ENCODE measurements around the gene PTBP1. TPM values are rescaled to one million over a fixed set of nuclear protein-coding genes. Genes with fewer than 3 reads are reported as not detected.

PTBP1 gene
- total RNA-seq, 1 donor from 2014 or later = 58.1 TPM

DNA sequence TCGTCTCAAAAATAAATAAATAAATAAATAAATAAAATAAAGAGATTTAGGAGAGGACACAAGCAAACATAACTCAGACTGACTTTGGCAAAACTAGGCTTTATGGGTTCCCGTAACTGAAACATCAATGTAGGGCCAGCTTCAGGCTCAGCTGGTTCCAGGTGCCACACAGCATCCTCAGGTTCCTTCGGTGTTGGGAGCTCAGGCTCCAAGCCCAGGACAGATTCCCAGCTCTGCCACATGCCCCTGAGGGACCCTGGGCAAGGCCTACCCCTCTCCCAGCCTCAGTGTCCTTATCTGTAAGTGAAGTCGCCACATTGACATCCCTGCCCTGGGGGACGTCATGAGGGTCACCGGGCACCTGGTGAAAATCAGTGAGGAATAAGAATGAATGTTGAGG lies 27.6 kb upstream of the PTBP1 start:
- ATAC-seq (no peak), DNase-seq (peak; percentile 13)
- intact Hi-C loops (cut with micrococcal nuclease) = no loop called here

DNA sequence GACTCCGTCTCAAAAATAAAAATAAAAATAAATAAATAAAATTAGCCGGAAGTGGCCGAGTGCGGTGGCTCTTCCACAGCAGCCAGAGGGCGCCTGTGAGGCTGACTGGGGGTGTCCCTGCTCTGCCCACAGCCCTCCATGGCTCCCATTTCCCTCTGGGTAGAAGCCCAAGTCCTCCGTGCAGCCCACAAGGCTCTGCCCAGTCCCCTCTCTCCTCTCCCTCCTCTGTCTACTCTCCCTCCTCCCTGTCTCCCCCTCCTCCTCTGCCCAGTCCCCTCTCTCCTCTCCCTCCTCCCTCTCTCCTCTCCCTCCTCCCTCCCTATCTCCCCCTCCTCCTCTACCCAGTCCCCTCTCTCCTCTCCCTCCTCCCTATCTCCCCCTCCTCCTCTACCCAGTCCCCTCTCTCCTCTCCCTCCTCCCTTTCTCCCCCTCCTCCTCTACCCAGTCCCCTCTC lies 25.9 kb upstream of the PTBP1 start:
- intact Hi-C loops (cut with micrococcal nuclease) = no loop called here
- DNase-seq (peak; percentile 55), ATAC-seq (peak; percentile 52)

DNA sequence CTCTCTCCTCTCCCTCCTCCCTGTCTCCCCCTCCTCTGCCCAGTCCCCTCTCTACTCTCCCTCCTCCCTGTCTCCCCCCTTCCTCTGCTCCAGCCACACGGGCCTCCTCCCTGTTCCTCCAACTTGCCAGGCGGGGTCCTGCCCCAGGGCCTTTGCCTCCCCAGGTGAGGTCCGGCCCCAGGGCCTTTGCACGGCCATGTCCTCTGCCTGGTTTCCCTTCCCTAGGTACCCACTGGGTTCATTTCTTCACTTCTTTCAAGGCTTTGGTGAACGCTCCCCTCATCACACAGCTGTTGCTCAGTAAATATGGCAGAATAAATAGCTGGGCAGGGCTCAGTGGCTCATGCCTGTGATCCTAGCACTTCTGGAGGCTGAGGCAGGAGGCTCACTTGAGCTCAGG lies 25.2 kb upstream of the PTBP1 start:
- no peak for DNase-seq

DNA sequence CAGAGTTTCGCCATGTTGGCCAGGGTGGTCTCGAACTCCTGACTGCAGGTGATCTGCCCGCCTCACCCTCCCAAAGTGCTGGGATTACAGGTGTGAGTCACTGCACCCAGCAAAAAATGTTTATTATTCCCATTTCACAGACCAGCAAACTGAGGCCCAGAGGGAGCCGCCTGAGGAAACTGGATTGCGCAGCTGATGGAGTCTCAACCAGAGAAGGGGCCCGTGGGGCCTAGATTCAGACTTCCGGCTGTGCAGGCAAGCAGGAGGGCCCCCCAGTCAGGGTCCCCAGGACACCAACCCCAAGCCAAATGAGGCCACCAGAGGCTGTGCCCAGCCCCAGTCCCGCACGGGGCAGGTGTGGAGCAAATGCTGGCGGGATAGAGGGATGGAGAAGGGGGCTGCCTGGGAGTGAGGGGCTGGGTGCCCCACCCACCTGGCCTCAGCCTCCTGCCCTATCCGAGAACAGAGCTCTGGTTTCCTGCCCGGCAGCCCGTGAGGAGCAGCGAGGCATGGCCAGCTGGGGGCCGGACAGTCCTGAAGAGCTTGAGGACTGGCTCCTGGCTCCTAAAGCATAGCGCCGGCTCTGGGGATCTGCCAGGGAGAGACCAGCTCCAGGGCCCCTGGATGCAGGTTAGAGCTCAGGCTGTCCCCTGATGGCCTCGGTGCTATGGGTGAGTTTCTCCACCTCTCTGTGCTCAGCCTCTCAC lies 24.4 kb upstream of the PTBP1 start:
- peak; percentile 25 for DNase-seq
- intact Hi-C loops (cut with micrococcal nuclease) = no loop called here
- ATAC-seq = no peak

More for the DNA sequence above, 25.2 kb upstream of the PTBP1 start:
- ATAC-seq = no peak
- intact Hi-C loops (cut with micrococcal nuclease) = no loop called here

DNA sequence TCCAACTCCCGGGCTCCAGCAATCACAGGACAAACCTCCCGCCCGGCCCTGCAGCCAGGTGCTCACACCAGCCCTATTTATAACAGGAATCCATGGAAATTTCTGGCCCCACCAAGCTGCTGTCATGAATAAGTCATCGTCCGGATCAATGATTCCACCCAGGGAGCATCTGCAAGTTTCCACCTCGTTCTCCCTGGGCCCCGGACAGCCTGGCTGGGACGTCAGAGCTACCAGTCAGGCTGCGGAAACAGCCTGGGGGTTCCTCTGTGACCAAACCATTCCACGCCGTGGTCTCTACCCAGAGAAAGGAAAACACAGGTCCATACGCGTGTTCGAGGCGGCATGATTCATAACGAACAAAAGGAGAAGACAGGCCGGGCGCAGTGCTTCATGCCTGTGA lies 20.7 kb upstream of the PTBP1 start:
- DNase-seq (peak; percentile 19), ATAC-seq (no peak)
- intact Hi-C loops (cut with micrococcal nuclease) = no loop called here

DNA sequence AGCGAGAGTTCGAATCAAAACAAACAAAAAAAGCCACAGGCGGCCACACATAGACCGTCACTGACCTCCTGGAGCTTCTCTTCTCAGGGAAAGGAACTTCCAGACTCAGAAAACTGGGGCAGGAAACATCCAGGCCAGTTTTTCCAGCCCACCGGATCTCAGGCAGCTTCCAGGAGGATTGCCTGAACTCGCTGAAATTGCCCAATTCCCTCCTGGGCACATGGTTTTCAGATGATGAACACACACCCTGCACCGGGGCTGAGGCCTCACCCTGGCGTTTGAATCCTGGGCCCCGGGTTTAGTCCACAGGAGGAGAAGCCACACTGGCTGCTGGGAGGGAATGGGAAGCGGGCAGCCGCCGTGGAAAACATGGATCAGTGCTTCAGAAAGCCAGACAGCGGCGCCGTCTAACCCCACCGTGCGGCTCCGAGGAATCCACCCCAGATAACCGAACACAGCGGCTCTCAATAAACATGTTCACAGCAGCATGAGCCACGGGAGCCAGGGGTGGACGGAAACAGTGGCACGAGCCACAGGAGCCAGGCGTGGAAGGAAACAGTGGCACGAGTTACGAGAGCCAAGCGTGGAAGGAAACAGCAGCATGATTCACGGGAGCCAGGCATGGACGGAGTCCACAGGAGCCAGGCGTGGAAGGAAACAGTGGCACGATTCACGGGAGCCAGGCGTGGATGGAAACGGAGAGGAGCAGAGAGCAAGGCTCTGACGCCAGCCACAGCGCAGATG lies 18.2 kb upstream of the PTBP1 start:
- DNase-seq = peak; percentile 51
- ATAC-seq = peak; percentile 67
- intact Hi-C loops (cut with micrococcal nuclease) = no loop called here

DNA sequence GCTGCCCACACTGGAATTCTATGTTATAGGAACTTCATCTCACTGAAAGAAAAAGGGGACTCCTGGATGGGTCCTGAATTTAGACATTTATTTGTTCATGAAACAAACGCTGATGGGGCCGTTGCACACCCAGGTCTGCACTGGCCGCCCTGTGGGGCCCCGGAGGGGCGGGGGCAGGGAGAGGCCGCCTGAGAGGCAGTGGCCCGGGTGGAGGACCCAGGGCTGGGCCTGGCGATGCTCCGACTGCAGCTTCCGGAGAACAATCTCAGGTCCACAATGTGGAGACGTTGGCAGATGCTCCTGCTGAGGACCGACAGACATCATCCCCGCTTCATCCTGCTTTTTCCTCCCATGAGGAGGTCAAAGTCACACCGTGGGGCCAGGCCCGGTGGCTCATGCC lies 16.3 kb upstream of the PTBP1 start:
- intact Hi-C loops (cut with micrococcal nuclease) = no loop called here
- ATAC-seq (no peak), DNase-seq (peak; percentile 30)

DNA sequence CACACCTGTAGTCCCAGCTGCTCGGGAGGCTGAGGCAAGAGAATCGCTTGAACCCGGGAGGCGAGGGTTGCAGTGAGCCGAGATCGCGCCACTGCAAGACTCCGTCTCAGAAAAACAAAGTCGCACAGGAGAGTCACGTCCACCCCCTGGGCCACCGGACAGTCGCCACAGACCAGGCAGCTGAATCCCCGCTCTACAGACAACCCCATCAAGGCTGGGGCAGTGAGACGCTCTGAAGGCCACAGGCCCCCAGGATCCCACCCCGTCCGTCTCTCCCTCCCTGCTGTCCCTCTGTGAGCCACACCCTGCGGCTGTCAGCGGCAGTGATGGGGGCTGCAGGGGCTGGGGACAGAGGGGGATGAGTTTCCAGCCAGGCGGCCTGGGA lies 15.5 kb upstream of the PTBP1 start:
- DNase-seq = no peak
- no peak for ATAC-seq
- intact Hi-C loops (cut with micrococcal nuclease) = no loop called here

DNA sequence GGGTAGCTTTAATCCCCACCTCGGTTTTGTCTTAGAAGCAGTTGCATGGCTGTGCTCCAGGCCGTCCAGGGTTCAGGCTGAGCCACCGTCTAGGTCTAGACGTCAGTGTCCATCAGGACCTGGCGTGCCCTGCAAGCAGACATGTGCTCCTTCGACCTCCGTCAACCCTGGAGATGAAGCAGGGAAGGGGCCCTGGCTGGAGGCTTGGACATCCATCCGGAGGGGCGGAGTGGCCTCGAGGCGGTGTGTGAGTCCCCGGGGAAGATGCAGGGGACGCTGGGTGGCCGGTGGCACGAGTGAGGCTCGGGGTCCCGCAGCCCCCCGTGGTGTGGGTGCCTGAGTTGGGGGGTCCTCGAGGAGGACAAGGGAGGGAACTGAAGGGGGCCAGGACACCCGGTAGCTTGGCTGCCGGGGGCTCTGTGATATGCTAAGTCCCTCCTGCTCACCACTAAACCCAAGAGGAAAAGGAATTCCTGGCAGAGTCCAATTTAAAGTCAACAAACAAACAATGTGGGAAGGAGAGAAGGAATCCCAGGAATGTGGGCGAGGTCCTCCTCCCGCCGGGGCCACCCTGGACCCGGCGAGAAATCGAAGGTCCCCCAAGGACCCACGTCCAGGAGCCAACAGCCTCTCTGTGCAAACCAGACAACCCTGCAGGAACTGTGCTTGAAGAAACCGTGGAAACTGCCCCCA lies 14.9 kb upstream of the PTBP1 start:
- DNase-seq (no peak), ATAC-seq (peak; percentile 63)
- intact Hi-C loops (cut with micrococcal nuclease) = no loop called here

DNA sequence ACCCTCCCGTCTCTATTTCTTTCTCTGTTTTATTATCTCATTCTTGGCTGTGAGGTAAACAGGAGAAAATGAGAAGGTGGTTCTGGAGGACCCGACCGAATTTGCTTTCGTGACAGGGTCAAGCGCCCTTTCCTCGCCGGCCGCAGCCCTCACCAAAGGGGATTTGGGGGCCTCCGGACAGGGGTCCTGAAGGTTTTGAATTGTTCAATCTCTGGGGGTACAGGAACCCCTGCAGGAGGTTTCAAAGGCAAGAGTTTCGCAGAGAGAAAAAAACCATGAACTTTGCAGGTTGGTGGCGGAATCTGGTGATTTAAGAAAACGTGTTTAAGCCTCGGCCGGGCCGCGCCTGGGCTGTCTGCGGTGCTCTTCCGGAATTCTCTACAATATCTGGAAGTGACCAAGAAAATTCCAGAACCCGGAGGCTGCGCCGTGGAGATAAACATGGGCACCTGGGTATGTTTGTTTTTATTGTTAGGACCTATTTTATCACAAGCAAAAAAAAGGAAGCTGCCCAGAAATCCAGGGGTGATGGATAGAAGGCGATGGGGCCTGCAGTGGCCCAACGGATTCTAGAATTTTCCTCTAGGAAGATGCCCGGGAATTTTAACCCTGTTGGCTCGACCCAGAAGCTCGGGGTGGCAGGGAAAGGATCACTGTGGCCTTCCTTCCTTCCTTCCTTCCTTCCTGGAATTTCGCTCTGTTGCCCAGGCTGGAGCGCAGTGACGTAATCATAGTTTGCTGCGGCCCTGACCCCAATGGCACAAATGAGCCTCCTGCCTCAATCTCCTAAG lies 14.2 kb upstream of the PTBP1 start:
- intact Hi-C loops (cut with micrococcal nuclease) = no loop called here
- no peak for DNase-seq
- peak; percentile 42 for ATAC-seq

DNA sequence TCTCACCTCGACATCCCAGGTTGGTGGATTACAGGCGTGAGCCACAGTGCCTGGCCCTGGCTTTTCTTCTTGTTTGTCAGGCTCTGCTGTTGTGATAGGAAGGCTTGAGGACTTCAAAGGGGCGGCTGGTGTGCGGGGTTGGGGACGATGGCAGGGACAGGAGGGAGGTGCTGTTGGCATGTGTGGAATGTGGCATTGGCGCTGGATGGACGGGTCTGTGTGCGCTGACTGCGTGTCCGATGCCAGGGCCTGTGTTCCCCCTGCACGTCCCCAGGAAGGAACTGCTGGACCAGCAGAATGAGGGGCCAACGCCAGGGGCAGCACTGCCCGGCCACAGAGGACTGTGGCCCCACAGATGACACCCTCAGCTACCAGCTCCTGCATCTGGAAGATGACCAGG lies 12.7 kb upstream of the PTBP1 start:
- ATAC-seq = no peak
- intact Hi-C loops (cut with micrococcal nuclease) = no loop called here
- DNase-seq = no peak

DNA sequence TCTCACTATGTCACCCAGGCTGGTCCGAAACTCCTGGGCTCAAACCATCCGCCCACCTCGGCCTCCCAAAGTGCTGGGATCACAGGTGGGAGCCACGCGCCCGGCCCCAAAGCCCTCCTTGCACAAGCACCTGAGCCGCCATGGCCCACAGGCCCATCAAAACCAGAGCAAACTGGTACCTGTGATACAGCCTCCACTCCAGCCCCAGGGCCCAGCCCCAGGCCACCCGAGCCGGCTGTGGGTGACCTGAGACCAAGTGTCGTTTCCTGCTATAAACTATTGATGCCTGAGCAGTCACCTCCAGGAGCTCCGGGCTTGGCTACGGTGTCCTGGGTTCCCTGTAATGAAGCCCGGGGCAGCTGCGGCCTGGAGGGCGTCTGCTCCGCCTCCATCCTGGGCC lies 9.7 kb upstream of the PTBP1 start:
- ATAC-seq (no peak), DNase-seq (no peak)
- intact Hi-C loops (cut with micrococcal nuclease) = no loop called here

DNA sequence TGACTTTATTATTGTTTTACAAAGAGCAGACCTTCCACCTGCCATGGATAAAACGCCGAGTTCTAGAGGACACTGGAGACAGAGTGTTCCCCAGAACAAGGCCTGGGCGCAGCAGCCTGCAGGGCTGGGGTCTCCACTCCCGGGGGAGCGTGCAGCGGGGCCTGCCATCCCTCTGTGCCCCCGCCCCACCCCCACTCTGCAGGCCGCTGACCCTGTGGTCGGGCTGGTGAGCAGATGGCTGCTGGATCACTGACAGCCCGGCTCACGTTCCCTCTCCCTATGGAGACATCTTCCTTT lies 8.6 kb upstream of the PTBP1 start:
- DNase-seq (no peak), ATAC-seq (no peak)
- intact Hi-C loops (cut with micrococcal nuclease) = no loop called here

DNA sequence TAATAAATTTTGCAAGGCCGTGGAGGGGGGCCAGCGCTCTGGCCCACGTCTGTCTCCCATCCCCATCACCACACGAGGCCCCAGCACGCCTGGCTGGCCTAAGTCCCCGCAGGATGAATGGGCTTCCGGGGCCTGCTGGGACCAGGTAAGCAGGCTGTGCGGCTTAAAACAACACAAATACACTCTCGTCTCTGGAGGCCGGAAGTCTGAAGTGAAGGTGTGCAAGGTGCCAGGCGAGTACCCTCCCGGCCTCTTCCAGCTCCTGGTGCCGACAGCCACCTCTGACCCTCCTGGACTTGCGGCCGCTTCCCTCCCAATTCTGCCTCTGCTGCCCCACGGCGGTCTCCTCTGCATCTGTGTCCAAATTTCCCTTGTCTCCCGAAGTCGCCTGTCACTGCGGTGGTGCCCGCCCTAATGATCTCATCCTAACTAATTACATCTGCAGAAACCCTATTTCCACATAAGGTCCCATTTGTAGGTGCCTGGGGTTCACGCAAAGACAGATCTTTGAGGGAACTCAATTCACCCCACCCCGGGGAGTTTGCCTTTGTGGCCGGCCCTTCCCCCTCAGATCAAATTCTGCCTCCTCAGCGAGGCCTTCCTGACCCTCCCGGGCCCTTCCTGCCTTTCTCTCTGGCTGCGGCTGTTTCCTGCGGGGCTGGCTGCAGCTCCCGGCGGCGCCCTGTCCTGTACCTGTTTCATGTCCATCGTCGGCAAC lies 8.1 kb upstream of the PTBP1 start:
- ATAC-seq = peak; percentile 72
- DNase-seq = no peak
- intact Hi-C loops (cut with micrococcal nuclease) = no loop called here

DNA sequence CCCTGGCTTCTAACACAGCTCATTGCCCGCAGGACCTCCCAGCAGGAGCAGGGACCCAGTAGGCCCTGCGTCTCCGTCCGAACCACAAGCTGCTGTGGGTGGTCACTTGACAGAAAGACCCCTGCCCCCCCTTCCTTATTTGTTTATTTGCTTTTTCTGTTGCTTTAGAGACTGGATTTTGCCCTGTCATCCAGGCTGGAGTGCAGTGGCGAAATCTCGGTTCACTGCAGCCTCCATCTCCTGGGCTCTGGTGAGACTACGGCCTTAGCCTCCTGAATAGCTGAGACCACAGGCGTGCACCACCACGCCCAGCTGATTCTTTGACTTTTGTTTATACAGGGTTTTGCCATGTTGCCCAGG lies 7.6 kb upstream of the PTBP1 start:
- intact Hi-C loops (cut with micrococcal nuclease) = no loop called here
- no peak for ATAC-seq
- no peak for DNase-seq

DNA sequence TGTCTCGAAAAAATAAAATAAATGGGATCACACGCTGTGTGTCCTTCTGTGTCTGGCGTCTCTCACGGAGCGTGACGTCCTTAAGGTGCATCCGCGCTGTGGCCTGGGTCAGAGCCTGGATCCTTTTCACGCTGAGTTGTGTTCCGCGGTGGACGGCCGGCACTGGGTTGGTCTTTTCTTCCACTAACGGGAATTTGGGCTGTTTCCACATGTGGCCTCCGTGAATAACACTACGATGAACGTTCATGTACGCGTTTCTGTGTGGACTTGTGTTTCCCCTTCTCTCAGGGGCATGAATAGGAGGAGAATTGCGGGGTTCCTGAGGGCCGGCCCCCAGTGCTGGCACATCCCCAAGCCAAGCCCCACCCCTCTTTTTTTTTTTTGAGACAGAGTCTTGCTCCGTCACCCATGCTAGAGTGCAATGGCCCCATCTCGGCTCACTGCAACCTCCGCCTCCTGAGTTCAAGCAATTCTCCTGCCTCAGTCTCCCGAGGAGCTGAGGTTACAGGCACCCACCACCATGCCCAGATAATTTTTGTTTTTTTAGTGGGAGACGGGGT lies 6.2 kb upstream of the PTBP1 start:
- intact Hi-C loops (cut with micrococcal nuclease) = no loop called here
- DNase-seq (no peak), ATAC-seq (no peak)

DNA sequence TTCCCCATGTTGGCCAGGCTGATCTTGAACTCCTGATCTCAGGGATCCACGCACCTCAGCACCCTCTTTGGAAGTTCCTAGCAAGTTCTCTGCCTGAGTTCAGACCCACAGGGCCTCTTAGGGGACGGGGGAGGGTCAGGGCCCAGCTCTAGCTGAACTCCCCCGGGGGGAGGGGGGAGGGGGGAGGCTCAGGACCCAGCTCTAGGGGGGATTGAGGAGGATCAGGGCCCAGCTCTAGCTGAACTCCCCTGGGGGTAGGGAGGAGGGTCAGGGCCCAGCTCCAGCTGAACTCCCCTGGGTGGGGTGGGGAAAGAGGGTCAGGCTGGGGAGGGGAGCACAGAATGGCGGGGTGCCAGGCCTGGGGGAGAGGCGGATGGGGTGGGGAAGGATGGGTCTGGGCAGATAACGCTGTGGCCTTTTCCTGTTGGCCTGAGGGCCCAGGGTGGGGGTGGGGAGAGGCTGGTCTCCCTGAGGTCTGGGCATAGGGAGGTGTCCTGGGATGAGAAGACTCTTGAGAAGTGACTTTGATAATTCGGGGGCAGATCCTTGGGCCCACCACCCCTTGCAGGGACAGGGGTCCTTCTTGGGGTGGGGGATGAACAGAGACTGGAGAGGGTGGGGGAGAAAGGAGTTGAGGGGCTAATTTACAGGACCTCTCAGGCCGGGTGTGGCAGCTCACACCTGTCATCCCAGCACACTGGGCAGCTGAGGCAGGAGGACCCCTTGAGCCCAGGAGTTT lies 5.5 kb upstream of the PTBP1 start:
- DNase-seq (no peak), ATAC-seq (peak; percentile 8)
- intact Hi-C loops (cut with micrococcal nuclease) = no loop called here

DNA sequence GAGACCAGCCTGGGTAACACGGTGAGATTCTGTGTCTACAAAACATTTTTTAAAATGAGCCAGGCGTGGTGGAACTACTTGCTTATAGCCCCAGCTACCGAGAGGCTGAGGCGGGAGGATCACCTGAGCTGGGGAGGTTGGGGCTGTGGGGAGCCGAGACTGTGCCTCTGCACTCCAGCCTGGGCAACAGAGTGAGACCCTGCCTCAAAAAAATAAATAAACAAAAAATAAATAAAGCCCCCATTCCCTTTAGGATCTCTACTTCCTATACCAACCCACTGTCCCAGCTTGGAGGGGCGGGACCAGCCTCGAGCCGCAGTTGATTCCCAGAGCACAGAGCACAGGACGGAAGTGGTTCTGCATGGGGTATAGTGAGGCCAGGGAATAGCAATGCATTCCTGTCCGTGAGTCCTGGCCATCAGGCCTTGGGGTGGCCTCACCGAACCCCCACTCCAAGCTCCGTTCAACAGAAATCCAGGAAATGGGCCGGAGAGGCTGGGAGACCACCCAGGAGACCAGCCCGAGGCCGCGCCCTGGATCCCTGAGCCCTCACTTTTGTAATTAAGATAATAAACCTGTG lies 4.9 kb upstream of the PTBP1 start:
- DNase-seq (no peak), ATAC-seq (no peak)
- intact Hi-C loops (cut with micrococcal nuclease) = no loop called here

All from left ventricle myocardium superior (tissue), 1 donor.